ENCODE results near the gene N4BP2L1.

- TF ChIP-seq CTCF (IDR thresholded peaks at IDR 0.05) (no peak), ZFX (IDR thresholded peaks at IDR 0.05; ENCODE audit: borderline replicate concordance) (no peak)
These were observed 9.9 kb downstream of the N4BP2L1 start for GRCh38 chr13:32417995-32418394.

Data from 22Rv1 (cell line).